ENCODE results near the gene SORBS2.

DNA sequence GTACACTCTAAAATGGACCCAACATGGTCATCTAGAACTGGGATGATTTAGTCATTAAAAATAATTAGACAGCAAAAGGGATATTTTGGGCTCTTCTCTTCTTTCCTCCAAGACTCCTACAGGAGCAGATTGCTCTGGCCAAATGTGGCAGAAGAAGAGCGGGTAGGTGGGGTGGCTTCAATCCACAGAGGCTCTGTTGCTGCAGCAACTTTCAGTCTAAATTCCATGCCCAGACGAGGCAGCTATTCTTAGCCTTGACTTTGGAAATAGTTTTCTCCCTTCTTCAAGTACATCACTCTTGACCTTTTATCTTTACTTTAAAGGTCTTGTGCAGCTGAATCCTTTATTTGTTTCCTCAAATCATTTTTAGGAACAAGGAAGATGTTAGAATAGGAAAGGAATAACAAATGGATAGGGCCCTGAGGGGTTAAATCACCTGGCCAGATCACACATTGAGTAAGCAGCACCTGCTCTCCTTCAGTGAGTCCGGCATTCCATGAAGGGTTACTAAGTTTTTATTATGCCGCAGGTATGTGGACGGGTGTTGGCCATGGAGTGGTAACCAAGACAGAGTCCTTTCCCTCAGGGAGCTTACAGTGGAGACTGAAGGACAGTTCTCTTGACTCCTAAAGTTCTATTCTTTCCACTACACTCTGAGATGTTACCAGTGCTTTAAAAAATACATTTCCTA, 19.3 kb upstream of the SORBS2 start:
- TF ChIP-seq, protein P1, sequence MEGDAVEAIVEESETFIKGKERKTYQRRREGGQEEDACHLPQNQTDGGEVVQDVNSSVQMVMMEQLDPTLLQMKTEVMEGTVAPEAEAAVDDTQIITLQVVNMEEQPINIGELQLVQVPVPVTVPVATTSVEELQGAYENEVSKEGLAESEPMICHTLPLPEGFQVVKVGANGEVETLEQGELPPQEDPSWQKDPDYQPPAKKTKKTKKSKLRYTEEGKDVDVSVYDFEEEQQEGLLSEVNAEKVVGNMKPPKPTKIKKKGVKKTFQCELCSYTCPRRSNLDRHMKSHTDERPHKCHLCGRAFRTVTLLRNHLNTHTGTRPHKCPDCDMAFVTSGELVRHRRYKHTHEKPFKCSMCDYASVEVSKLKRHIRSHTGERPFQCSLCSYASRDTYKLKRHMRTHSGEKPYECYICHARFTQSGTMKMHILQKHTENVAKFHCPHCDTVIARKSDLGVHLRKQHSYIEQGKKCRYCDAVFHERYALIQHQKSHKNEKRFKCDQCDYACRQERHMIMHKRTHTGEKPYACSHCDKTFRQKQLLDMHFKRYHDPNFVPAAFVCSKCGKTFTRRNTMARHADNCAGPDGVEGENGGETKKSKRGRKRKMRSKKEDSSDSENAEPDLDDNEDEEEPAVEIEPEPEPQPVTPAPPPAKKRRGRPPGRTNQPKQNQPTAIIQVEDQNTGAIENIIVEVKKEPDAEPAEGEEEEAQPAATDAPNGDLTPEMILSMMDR (IDR thresholded peaks at IDR 0.05) = no peak
- no peak for TF ChIP-seq ZFX (IDR thresholded peaks at IDR 0.05; ENCODE audit: borderline replicate concordance)
